GM19240 (cell line): ENCODE data around the gene PRR14.

Experiments used
- DNase-seq: peaks from one replicate; pipeline ENCODE4 v3.0.0; 2011; ENCODE audit warnings: low spot score; ENCODE audit not compliant: insufficient read length

The PRR14 gene

GRCh38 chr16:30650369-30651123, at the start of gene PRR14:
Gene PRR14, plus strand, starts transcription at chr16:30650960. Its CDS starts 686 bp downstream, at chr16:30651646.
- peak; percentile 65 for DNase-seq

- DNase-seq, result no peak
Measured at GRCh38 chr16:30601966-30602365, 48.8 kb upstream of the PRR14 start.

- DNase-seq, result no peak
Measured at GRCh38 chr16:30602616-30603277, 48.0 kb upstream of the PRR14 start.

GRCh38 chr16:30603945-30604315, 46.8 kb upstream of the PRR14 start:
- no peak for DNase-seq

GRCh38 chr16:30604316-30604947, 46.3 kb upstream of the PRR14 start:
- DNase-seq, result no peak

GRCh38 chr16:30605158-30605557, 45.6 kb upstream of the PRR14 start:
- DNase-seq, result no peak

GRCh38 chr16:30606004-30606403, 44.8 kb upstream of the PRR14 start:
- no peak for DNase-seq

GRCh38 chr16:30609002-30609925, 41.5 kb upstream of the PRR14 start:
- DNase-seq, result peak; percentile 58

- DNase-seq, result peak; percentile 90
Measured at GRCh38 chr16:30609926-30610839, 40.6 kb upstream of the PRR14 start, which contains the start of gene ZNF689. Gene ZNF689, minus strand, starts transcription at chr16:30610389. Its CDS starts 348 bp downstream, at chr16:30610041.

GRCh38 chr16:30615358-30616091, 35.2 kb upstream of the PRR14 start:
- no peak for DNase-seq

- DNase-seq, result no peak
Measured at GRCh38 chr16:30619202-30619601, 31.6 kb upstream of the PRR14 start.

GRCh38 chr16:30619638-30620037, 31.1 kb upstream of the PRR14 start:
- DNase-seq, result no peak

- no peak for DNase-seq
Measured at GRCh38 chr16:30620169-30620568, 30.6 kb upstream of the PRR14 start.

- DNase-seq, result no peak
Measured at GRCh38 chr16:30621765-30622164, 29.0 kb upstream of the PRR14 start.

- no peak for DNase-seq
Measured at GRCh38 chr16:30622455-30623032, 28.2 kb upstream of the PRR14 start.

GRCh38 chr16:30623536-30624283, 27.1 kb upstream of the PRR14 start:
- no peak for DNase-seq

GRCh38 chr16:30626236-30626635, 24.5 kb upstream of the PRR14 start:
- no peak for DNase-seq
